HG02885 (cell line): ENCODE measurements around the gene HEY2.
"Not testable (repeated sequence)": the region's sequence is repeated elsewhere in the genome, so short reads cannot be mapped to it uniquely, and the experiment has no call there.

ENCODE experiments used
- ATAC-seq: cut with Tn5 transposase; IDR thresholded peaks from one replicate; pipeline ENCODE4 v1.9.1; 2021; ENCODE audit warnings: mild to moderate bottlenecking; ENCODE audit not compliant: unreplicated experiment, poor library complexity

HEY2 gene

GRCh38 chr6:125792680-125793079 is 43.2 kb downstream of the HEY2 start:
- ATAC-seq = no peak

- ATAC-seq = no peak
These were observed 43.8 kb downstream of the HEY2 start for GRCh38 chr6:125793280-125793679.

DNA sequence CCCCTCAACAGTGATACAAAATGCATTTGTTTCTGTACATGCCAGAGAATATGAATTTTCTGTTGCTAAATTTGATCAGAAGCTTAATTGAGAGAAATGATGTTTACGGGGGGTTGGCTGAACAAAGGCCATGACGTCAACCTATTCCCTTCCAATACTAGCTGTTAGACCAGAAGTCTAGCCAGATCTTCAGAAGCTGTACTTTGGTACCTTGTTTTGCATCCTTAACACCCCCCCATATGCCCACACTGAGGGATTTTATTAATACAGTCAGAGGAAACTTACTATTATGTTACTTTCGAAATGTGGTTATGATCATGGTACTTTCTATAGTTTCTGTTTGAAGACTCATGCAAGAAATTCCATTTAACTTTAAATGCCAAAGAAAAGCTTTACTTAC is 44.4 kb downstream of the HEY2 start:
- no peak for ATAC-seq

DNA sequence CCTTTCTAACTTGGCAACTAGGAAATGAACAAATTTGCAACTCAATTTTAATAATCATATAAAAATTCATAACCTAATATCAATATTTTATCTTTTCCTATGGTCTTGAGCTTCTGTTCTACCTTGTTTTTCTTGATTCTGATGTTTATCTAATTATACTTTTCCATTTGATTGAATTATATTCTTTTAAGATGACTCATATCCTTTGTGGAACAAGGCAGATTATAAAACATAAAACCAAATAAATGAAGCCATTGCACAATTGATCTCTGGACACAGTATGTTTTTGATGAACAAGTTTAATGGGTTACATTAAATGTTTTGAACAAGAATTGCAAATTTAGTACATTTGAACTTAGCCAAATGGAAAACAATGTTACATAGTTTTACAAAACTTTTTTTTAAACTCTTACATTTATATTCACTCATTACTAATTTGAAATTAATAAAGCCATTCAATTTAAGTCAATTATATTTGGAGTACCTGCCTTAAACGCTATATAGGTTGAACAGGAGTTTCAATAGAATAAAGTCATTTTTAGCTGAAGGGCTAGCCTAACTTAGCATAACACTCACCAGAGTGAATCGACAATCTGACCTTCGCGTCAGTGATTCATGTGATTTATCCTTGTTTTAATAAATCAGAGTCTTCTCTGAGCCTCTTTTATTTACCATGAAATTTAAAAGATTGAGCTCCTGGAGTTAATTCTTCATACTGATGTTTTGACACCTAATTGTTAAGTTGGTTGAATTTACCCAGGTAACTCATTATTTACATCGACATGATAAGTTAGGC is 45.1 kb downstream of the HEY2 start:
- ATAC-seq = no peak

- ATAC-seq = no peak
These were observed 45.9 kb downstream of the HEY2 start for GRCh38 chr6:125795301-125795700.

- ATAC-seq = no peak
These were observed 47.9 kb downstream of the HEY2 start for GRCh38 chr6:125797120-125797885.

DNA sequence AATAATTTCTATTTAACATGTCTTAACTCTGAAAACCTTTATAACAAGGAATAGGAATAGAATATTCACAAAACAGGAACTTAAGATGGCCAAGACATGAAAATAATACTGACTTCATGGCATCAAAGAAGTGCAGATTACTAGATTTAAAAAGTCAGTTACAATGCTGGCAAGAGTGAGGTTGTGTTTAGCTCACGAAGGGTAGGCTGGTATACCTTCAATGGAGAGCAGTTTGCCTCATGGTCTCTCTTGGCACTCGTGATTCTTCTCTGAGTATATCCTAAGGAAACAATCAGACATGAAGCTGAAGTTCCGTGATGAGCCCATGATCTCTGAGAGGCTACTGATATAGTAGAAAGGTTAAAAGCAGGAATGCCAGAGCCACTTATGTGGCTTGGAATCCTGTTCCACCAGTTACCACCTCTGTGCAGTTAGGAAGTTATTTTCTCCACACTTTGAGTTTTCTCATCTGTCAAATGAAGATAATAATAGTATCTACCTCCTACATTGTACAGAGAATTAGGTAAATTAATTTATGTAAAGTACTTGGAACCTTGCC is 48.5 kb downstream of the HEY2 start:
- no peak for ATAC-seq

DNA sequence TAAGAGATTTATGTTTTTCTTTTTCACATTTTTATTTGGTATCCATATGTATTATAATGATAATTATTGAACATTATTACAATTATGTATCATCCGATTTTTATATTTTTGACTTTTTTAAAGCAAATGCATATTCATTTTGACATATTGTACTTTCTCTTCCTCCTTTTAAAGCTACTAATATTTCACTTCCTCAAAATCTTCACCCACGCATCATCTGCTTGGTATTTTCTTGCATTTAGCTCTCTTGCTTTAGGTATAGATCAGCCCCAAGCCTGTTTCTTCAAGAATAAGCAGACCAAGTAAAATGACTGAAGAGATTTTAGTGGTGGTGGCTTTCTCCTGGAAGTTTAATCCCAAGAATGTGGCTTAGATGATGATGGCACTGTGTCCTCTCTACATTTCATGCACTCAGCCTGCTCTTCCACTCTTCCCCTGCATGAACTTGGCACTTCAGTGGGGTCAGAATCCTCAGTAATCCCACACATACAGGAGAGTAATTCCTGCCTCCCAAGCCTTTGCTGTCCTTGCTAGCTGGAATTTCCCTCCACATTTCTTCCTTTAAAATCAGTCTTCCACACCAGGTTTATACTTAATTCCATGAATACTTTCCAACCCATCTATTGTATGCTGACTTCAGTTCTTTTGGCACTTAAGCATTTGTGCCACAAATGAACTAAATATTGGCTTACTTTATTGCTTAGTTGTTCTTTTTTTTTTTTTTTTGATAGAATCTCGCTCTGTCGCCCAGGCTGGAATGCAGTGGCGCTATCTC is 49.5 kb downstream of the HEY2 start:
- peak; percentile 93 for ATAC-seq

GRCh38 chr6:125802383-125802782 is 53.0 kb downstream of the HEY2 start:
- ATAC-seq = no peak

DNA sequence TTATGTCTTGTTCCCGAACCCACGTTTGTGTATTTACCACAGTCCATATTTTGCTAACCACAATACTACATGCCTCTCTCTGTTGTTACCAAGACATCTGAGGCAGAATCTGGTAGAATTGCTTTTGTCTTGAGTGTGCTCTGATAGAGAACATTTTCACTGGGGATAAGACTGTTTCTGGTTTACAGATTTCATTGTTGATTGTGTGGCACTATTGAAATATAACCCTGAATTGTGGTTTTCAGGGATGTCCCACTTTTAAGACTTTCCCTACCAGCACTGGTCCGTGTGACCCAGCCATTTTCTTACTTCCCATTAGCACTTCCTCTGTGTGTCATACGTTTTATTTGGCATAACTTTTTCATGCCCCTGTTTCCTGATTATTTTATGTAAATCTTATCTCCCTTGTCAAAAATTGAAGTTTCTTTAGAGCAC is 53.5 kb downstream of the HEY2 start:
- ATAC-seq = no peak

DNA sequence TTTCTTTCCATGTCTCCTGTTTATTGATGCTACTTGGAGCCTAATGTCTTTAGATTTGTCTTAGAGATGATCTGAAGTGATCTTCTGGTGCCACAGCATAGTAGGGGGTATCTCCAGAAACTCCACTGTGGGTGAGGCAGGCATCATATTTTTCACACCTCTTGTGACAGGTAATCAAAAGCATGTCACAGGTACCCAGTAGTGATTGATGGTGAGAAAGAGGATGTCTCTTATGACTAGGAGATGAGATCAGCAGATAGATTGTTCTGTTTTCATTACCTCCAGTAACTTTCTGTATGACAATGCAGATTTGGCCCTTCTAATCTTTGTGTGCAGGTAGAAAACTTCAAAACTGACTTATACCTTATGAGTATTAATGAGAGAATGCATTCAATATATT is 54.8 kb downstream of the HEY2 start:
- ATAC-seq = peak; percentile 69

GRCh38 chr6:125804866-125805425 is 55.5 kb downstream of the HEY2 start:
- not testable (repeated sequence) for ATAC-seq

DNA sequence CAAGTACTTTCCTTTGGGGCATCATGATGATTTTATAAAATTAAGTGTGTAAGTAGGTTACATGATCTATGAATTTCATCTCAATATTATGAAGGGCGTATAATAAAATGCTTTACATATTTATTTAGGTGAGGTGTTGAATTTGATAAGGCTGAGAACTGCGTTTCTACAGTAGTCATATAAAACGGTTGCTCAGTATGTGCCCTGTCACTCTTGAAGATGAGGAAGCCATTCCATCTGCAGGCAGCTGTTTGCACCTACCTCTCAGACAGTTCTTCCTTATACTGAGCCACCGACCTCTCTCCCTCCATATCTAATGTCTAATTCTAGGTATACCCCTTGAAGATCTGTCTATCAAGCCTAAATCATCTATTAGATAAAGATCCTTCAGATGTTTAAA is 57.4 kb downstream of the HEY2 start:
- ATAC-seq = no peak

GRCh38 chr6:125807293-125807692 is 57.9 kb downstream of the HEY2 start:
- ATAC-seq = peak; percentile 57

DNA sequence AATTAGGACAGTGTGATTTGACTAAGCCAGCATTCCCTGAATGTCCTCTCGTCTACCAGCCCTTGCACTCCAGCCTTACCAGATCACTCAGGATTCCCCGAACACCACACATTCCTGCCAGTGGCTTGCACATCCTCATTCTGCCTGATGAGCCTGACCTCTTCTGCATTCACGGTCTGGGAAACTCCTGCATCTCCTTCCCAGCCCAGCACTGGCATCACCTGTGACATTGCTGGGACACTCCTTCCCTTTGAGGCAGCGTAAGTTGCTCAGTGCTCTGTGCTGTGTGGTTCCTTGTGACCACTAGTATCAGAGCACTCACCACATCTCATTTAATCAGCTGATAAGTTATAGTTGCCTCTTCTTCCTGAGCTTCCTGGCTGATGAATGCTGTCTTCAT is 58.6 kb downstream of the HEY2 start:
- ATAC-seq = no peak

GRCh38 chr6:125808591-125808990 is 59.2 kb downstream of the HEY2 start:
- ATAC-seq = no peak

GRCh38 chr6:125809570-125810170 is 60.2 kb downstream of the HEY2 start:
- ATAC-seq = no peak

DNA sequence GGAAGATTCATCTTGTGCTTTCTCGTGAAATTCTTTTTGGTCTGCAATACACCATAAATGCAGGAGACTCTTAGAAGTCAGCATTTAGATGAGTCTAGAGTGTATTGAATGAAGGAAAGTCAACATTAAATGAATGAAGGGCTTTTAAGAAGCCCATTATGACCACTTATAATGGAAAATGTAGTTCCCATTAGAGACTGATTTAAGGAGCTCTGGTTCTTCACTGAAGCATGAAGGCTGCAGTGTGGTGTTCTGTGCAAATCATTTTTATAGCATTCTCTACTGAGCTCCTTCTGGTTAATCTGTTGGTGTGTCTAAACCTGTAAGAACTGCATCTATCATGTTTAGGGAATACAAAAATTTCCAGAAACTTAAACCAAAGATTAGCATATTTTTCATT is 61.0 kb downstream of the HEY2 start:
- ATAC-seq = no peak
